ENCODE measurements around the gene NUAK2.

DNA sequence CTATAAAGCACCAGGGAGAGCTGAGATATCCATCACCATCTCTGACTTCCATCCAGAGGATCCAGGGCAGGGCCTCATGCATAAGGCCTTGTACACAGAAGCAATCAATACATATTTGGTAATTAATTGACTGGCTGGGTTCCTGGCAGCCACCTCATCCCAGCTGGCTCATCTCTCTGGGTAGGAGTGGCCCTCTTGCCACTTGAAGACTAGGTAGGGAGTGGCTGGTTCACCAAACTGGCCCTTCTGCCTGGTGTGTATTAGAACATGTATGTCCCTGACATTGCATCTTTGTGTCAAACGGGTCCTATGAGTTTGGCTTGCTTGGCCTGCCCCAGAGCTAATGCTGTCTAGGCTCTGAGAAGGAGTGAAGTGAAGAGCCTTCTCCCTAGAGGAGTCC is 11.8 kb downstream of the NUAK2 start:
- TF ChIP-seq, protein P1, sequence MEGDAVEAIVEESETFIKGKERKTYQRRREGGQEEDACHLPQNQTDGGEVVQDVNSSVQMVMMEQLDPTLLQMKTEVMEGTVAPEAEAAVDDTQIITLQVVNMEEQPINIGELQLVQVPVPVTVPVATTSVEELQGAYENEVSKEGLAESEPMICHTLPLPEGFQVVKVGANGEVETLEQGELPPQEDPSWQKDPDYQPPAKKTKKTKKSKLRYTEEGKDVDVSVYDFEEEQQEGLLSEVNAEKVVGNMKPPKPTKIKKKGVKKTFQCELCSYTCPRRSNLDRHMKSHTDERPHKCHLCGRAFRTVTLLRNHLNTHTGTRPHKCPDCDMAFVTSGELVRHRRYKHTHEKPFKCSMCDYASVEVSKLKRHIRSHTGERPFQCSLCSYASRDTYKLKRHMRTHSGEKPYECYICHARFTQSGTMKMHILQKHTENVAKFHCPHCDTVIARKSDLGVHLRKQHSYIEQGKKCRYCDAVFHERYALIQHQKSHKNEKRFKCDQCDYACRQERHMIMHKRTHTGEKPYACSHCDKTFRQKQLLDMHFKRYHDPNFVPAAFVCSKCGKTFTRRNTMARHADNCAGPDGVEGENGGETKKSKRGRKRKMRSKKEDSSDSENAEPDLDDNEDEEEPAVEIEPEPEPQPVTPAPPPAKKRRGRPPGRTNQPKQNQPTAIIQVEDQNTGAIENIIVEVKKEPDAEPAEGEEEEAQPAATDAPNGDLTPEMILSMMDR (conservative IDR thresholded peaks at IDR 0.05): no peak
- no peak for TF ChIP-seq ZFX (IDR thresholded peaks at IDR 0.05)
